ENCODE measurements around the gene ECM2. TPM values are rescaled to one million over a fixed set of nuclear protein-coding genes. Genes with fewer than 3 reads are reported as not detected.
A peak's percentile ranks its signal among the peaks of the same experiment; 100 is the strongest.

Gene ECM2
- total RNA-seq, 2 donors from 2014 or later, result 63.6 to 78.7 TPM

GRCh38 chr9:92493749-92494387 lies 41.9 kb downstream of the ECM2 start:
- TF ChIP-seq, protein P1, sequence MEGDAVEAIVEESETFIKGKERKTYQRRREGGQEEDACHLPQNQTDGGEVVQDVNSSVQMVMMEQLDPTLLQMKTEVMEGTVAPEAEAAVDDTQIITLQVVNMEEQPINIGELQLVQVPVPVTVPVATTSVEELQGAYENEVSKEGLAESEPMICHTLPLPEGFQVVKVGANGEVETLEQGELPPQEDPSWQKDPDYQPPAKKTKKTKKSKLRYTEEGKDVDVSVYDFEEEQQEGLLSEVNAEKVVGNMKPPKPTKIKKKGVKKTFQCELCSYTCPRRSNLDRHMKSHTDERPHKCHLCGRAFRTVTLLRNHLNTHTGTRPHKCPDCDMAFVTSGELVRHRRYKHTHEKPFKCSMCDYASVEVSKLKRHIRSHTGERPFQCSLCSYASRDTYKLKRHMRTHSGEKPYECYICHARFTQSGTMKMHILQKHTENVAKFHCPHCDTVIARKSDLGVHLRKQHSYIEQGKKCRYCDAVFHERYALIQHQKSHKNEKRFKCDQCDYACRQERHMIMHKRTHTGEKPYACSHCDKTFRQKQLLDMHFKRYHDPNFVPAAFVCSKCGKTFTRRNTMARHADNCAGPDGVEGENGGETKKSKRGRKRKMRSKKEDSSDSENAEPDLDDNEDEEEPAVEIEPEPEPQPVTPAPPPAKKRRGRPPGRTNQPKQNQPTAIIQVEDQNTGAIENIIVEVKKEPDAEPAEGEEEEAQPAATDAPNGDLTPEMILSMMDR (IDR thresholded peaks at IDR 0.05), result no peak
- no peak overlapping the region for H3K27ac ChIP-seq
- H3K27me3 ChIP-seq (replicated peaks; ENCODE audit: insufficient read depth), result no peaks in the 10 kb centered on the region
- H3K36me3 ChIP-seq, result no peaks in the 10 kb centered on the region
- H3K9me3 ChIP-seq, result no peaks in the 10 kb centered on the region
- H3K4me1 ChIP-seq (ENCODE audit: control insufficient read depth in 1 of 2, low read depth in 2 of 2), result peaks cover 4 to 62% of the 10 kb centered on the region in 2 donors
- H3K4me3 ChIP-seq, result no peak overlapping the region
- no peak for ATAC-seq (ENCODE audit: insufficient number of reproducible peaks, low FRiP score, low read depth)
- DNase-seq (ENCODE audit: low spot score), result no peak

DNA sequence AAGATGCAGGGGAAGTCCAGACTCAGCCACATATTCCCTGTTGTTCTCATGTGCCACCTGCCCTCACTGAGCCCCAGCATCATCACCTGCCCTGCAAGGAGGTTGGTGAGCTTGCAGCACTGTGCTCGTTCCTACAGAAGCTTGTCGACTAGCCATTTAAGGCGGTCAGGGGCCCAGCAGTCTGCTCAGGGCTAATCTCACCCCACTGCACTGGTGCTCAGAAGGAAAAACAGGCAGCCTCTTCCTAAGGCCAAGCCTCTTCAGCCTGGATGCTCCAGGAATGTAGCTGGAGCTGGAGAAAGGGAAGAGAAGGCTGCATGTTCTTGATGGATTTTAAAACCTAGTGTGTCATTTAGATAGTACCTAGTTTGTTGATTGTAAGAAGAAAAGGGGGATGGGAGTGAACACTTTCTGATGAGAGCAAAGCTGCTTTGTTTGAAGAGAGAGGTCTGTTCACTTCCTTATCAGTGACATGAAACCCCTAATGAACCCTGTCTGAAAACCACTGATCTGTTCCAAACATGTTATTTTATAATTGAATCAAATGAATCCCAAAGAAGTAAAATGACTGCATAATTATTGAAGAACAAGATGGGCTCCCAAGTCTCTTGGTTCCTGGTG lies 42.9 kb downstream of the ECM2 start:
- no peak for ATAC-seq (ENCODE audit: insufficient number of reproducible peaks, low FRiP score, low read depth)

DNA sequence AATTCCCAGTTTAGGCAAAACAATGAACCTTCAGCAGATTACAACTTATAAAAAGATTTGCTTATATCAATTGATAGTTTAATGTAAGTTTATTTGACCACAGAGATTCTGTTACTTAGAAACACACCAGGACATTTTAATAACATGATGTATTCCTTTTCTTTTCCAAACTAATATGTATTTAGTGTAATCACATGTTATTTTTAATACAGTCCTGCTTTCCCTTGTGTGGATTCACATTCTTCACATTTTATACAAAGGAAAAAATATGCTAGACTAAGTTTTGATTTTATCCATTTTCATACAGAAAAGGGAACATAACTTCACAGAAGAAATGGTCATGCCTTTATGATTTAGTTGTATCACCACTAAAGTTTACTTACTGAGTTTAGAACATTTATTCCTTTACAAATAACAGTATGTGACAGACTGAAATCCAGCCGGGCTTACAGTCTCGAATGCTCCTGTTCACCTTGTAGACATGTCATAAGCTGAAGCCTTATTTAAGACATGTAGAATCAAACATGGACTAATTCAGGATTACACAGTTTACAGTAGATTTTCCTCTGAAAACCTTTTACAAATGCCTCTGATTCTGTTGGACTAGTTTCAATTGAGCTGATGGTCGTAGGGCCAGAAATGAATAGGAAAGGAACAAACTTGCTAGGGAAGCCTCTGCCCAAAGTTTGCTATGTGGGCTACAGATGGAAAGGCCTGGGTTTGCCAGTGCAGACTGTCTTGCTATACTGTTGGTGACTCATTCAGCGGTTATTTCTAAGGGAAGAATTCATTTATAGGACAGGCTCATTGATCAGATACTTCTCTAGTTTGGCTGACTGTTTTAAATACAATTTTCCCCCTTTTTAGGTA lies 46.9 kb downstream of the ECM2 start:
- Histone ChIP-seq H3K27me3 (replicated peaks; ENCODE audit: insufficient read depth) (no peaks in the 10 kb centered on the region), H3K27ac (peak overlapping the region; percentile 82 to 96), H3K4me1 (ENCODE audit: control insufficient read depth in 1 of 2, low read depth in 2 of 2) (peaks cover 14 to 67% of the 10 kb centered on the region in 2 donors), H3K36me3 (no peaks in the 10 kb centered on the region), H3K4me3 (no peak overlapping the region), H3K9me3 (no peaks in the 10 kb centered on the region)
- TF ChIP-seq, protein P1 (IDR thresholded peaks at IDR 0.05), result no peak
- ATAC-seq (ENCODE audit: insufficient number of reproducible peaks, low FRiP score, low read depth) (peak; percentile 16), DNase-seq (ENCODE audit: low spot score) (no peak)

More for the DNA sequence above, 42.9 kb downstream of the ECM2 start:
- Histone ChIP-seq H3K27me3 (replicated peaks; ENCODE audit: insufficient read depth) (no peaks in the 10 kb centered on the region), H3K27ac (no peak overlapping the region), H3K9me3 (no peaks in the 10 kb centered on the region), H3K36me3 (no peaks in the 10 kb centered on the region), H3K4me3 (no peak overlapping the region), H3K4me1 (ENCODE audit: control insufficient read depth in 1 of 2, low read depth in 2 of 2) (peaks cover 14 to 68% of the 10 kb centered on the region in 2 donors)
- TF ChIP-seq, protein P1 (IDR thresholded peaks at IDR 0.05), result no peak
- no peak for DNase-seq (ENCODE audit: low spot score)

DNA sequence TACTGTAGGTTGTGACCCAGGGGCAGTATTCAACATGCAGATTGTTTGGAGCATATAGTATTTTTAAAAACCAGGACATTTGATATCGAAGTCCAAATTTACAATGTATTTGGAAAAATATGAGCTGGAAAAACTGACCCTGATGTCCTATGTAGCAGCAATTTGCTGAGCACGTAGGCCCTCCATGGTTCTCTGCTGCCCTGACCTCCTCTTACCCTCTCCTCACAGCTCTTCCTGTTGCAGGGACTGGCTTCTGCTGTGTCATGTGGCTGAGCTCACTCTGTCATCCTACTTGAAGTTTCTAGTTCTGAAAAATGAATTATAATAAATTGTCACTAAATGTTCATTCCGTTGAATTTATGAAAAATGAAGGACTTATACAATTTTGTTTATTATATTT lies 49.4 kb downstream of the ECM2 start:
- peaks cover 30 to 79% of the 10 kb centered on the region in 2 donors for H3K4me1 ChIP-seq (ENCODE audit: control insufficient read depth in 1 of 2, low read depth in 2 of 2)
- no peaks in the 10 kb centered on the region for H3K36me3 ChIP-seq
- TF ChIP-seq, protein P1 (IDR thresholded peaks at IDR 0.05), result no peak
- DNase-seq (ENCODE audit: low spot score) (no peak), ATAC-seq (ENCODE audit: insufficient number of reproducible peaks, low FRiP score, low read depth) (no peak)
- no peak overlapping the region for H3K4me3 ChIP-seq
- H3K27ac ChIP-seq, result peak overlapping the region; percentile 82 to 96
- H3K9me3 ChIP-seq, result no peaks in the 10 kb centered on the region
- H3K27me3 ChIP-seq (replicated peaks; ENCODE audit: insufficient read depth), result no peaks in the 10 kb centered on the region

- H3K36me3 ChIP-seq, result no peaks in the 10 kb centered on the region
- no peak overlapping the region for H3K4me3 ChIP-seq
- H3K9me3 ChIP-seq, result no peaks in the 10 kb centered on the region
- TF ChIP-seq, protein P1 (IDR thresholded peaks at IDR 0.05), result no peak
- H3K27me3 ChIP-seq (replicated peaks; ENCODE audit: insufficient read depth), result no peaks in the 10 kb centered on the region
- H3K27ac ChIP-seq, result peak overlapping the region; percentile 55 to 96
- ATAC-seq (ENCODE audit: insufficient number of reproducible peaks, low FRiP score, low read depth) (no peak), DNase-seq (ENCODE audit: low spot score) (no peak)
- peaks cover 41 to 79% of the 10 kb centered on the region in 2 donors for H3K4me1 ChIP-seq (ENCODE audit: control insufficient read depth in 1 of 2, low read depth in 2 of 2)
Measured at GRCh38 chr9:92484563-92484962, 51.2 kb downstream of the ECM2 start.
